ENCODE data around the gene ZNF513.

The ZNF513 gene

GRCh38 chr2:27381577-27382181 is 1.1 kb upstream of the ZNF513 start:
- no peak for DNase-seq

GRCh38 chr2:27379836-27380625 is 503 bp downstream of the ZNF513 start:
- no peak for DNase-seq

GRCh38 chr2:27379383-27379835 is 1.1 kb downstream of the ZNF513 start:
- DNase-seq: no peak

GRCh38 chr2:27378809-27379290 is 1.7 kb downstream of the ZNF513 start:
- DNase-seq: no peak

GRCh38 chr2:27378096-27378808 is 2.3 kb downstream of the ZNF513 start:
- no peak for DNase-seq

GRCh38 chr2:27377618-27378095 is 2.9 kb downstream of the ZNF513 start:
- no peak for DNase-seq

GRCh38 chr2:27376866-27377617 is 3.5 kb downstream of the ZNF513 start:
- DNase-seq: no peak

GRCh38 chr2:27376151-27376865 is 4.2 kb downstream of the ZNF513 start:
- DNase-seq: no peak

GRCh38 chr2:27375513-27376099 is 4.9 kb downstream of the ZNF513 start:
- no peak for DNase-seq

GRCh38 chr2:27373567-27373966 is 7.0 kb downstream of the ZNF513 start:
- DNase-seq: no peak

GRCh38 chr2:27372937-27373336 is 7.6 kb downstream of the ZNF513 start:
- no peak for DNase-seq

- no peak for DNase-seq
Observed at GRCh38 chr2:27370816-27371620, 9.5 kb downstream of the ZNF513 start.

- DNase-seq: peak; percentile 80
Observed at GRCh38 chr2:27370026-27370815, 10.3 kb downstream of the ZNF513 start, which contains the start of the genes EIF2B4 and SNX17. Gene EIF2B4 (minus strand): TSS chr2:27370338. CDS start chr2:27370314, 24 bp downstream. Gene SNX17 (plus strand): TSS chr2:27370616. CDS start chr2:27370744, 128 bp downstream.

GRCh38 chr2:27369471-27370025 is 11.0 kb downstream of the ZNF513 start:
- DNase-seq: no peak

- DNase-seq: no peak
Observed at GRCh38 chr2:27363933-27364332, 16.6 kb downstream of the ZNF513 start.

GRCh38 chr2:27362678-27363420 is 17.7 kb downstream of the ZNF513 start:
- DNase-seq: no peak

- DNase-seq: peak; percentile 66
Observed at GRCh38 chr2:27356382-27357181, 24.0 kb downstream of the ZNF513 start, which contains the start of gene GTF3C2. Gene GTF3C2 (minus strand): TSS chr2:27356764. CDS start chr2:27343554, 13,210 bp downstream.

GRCh38 chr2:27356056-27356381 is 24.5 kb downstream of the ZNF513 start:
- no peak for DNase-seq
